HCT116 (cell line): ENCODE results near the gene MUTYH. TPM values are rescaled to one million over a fixed set of nuclear protein-coding genes. Genes with fewer than 3 reads are reported as not detected.

Source experiments
- ATAC-seq: fragments of 200-7000 bp; cut with Tn5 transposase; 2 replicates; pipeline ENCODE4 v1.9.1; 2020; ENCODE audit warnings: mild to moderate bottlenecking, moderate library complexity
- BruUV-seq: library from RNA; stranded (reverse); fragments of 400-500 nt; replicated peaks from 2 replicates; lab custom pipeline; 2021; lab: Mats Ljungman, UMichigan
- CTCF ChIA-PET: fragments of 300-600 bp; sonication (Branson Sonifier 250); formaldehyde crosslinking; loops from one replicate; lab custom pipeline; 2021; ENCODE audit warnings: antibody characterized with exemption; lab: Charles Lee
- POLR2A ChIA-PET: fragments of 300-600, 350-600 bp; sonication (Branson Sonifier 250); formaldehyde crosslinking; loops from one replicate; lab custom pipeline; 2021; ENCODE audit warnings: antibody characterized with exemption; lab: Charles Lee
- RAD21 ChIA-PET, 2 experiments: fragments of 300-600 bp; sonication (Branson Sonifier 250); formaldehyde crosslinking; loops; one replicate each; lab custom pipeline; 2023; ENCODE audit warnings: low total read pairs in 2 of 2; ENCODE audit not compliant: uncharacterized antibody in 2 of 2, unreplicated experiment in 2 of 2, low non-redundant PET in 1 of 2; lab: Charles Lee
- DNase-seq: peaks from one replicate; pipeline ENCODE4 v3.0.0-alpha.2; 2010; ENCODE audit warnings: low read depth, low spot score
- H2AFZ ChIP-seq: fragments of 200-600 bp; shearing (Covaris generic), sonication (generic); 2 replicates; pipeline ENCODE4 v1.6.1; 2017; ENCODE audit warnings: low read depth, mixed run types, mixed read lengths, antibody characterized with exemption, low read length; ENCODE audit not compliant: poor library complexity, severe bottlenecking
- H3K27ac ChIP-seq: 2 replicates; pipeline ENCODE4 v1.5.1; 2012; ENCODE audit warnings: low read depth, low read length
- H3K27me3 ChIP-seq: fragments of 200-600 bp; sonication (generic); 2 replicates; pipeline ENCODE4 v1.6.1; 2016; ENCODE audit warnings: mixed run types, low read length, mixed read lengths; ENCODE audit not compliant: insufficient read depth
- H3K36me3 ChIP-seq, 2 experiments: fragments of 200-500 bp in 1 of 2; fragments of 200-600 bp in 1 of 2; sonication (Bioruptor generic) in 1 of 2; sonication (generic) in 1 of 2; 2 replicates each; pipeline versions ENCODE4 v1.5.1 to v1.6.1; 2014 to 2016; ENCODE audit warnings: low read length in 2 of 2, inconsistent platforms in 1 of 2, mixed read lengths in 1 of 2, mixed run types in 1 of 2; ENCODE audit not compliant: insufficient read depth in 2 of 2, control insufficient read depth in 1 of 2
- H3K4me1 ChIP-seq, 2 experiments: fragments of 200-600 bp in 1 of 2; sonication (generic) in 1 of 2; 2 replicates each; pipeline versions ENCODE4 v1.5.1 to v1.6.1; 2012 to 2017; ENCODE audit warnings: low read length in 2 of 2, inconsistent platforms in 1 of 2, mild to moderate bottlenecking in 1 of 2, mixed read lengths in 1 of 2, mixed run types in 1 of 2, moderate library complexity in 1 of 2; ENCODE audit not compliant: insufficient read depth in 2 of 2, control insufficient read depth in 1 of 2
- H3K4me2 ChIP-seq: fragments of 200-600 bp; sonication (generic); 2 replicates; pipeline ENCODE4 v1.6.1; 2017; ENCODE audit warnings: mixed run types, low read length, mixed read lengths
- H3K4me3 ChIP-seq, 2 experiments: fragments of 200-600 bp in 1 of 2; sonication (generic) in 1 of 2; replicated peaks in 1 of 2; 2 replicates each; pipeline ENCODE4 v1.5.1; 2011 to 2016; ENCODE audit warnings: low read length in 2 of 2, control low read depth in 1 of 2, low read depth in 1 of 2, mild to moderate bottlenecking in 1 of 2, mixed read lengths in 1 of 2, mixed run types in 1 of 2
- H3K79me2 ChIP-seq: fragments of 200-600 bp; sonication (generic); 2 replicates; pipeline ENCODE4 v1.6.1; 2017; ENCODE audit warnings: mild to moderate bottlenecking, mixed run types, low read length, moderate library complexity, mixed read lengths; ENCODE audit not compliant: insufficient read depth
- H3K9ac ChIP-seq: fragments of 200-600 bp; sonication (generic); 2 replicates; pipeline ENCODE4 v1.6.1; 2016; ENCODE audit warnings: low read length, mixed read lengths
- H3K9me2 ChIP-seq: fragments of 200-600 bp; sonication (generic), shearing (Covaris generic); 2 replicates; pipeline ENCODE4 v1.6.1; 2017; ENCODE audit warnings: mixed run types, mild to moderate bottlenecking, moderate library complexity; ENCODE audit not compliant: insufficient read depth
- H3K9me3 ChIP-seq, 2 experiments: fragments of 200-500 bp in 1 of 2; fragments of 200-600 bp in 1 of 2; sonication (Bioruptor generic) in 1 of 2; sonication (generic) in 1 of 2; 2 replicates each; pipeline ENCODE4 v1.6.1; 2014 to 2017; ENCODE audit warnings: low read length in 2 of 2, mixed read lengths in 2 of 2, inconsistent platforms in 1 of 2, low read depth in 1 of 2, mild to moderate bottlenecking in 1 of 2, mixed run types in 1 of 2, moderate library complexity in 1 of 2; ENCODE audit not compliant: control insufficient read depth in 1 of 2, insufficient read depth in 1 of 2
- H4K20me1 ChIP-seq: fragments of 200-600 bp; sonication (generic), shearing (Covaris generic); 2 replicates; pipeline ENCODE4 v1.6.1; 2017; ENCODE audit warnings: mixed run types, mild to moderate bottlenecking, moderate library complexity; ENCODE audit not compliant: insufficient read depth
- CBX3 ChIP-seq: IDR thresholded peaks from 2 replicates; pipeline ENCODE4 v1.6.1; 2012; ENCODE audit warnings: low read depth
- CEBPB ChIP-seq: IDR thresholded peaks from 2 replicates; pipeline ENCODE4 v1.6.1; 2012; ENCODE audit warnings: low read depth
- ELF1 ChIP-seq: IDR thresholded peaks from 2 replicates; pipeline ENCODE4 v1.6.1; 2012; ENCODE audit warnings: low read depth, borderline replicate concordance
- EZH2phosphoT487 ChIP-seq: fragments of 200-600 bp; IDR thresholded peaks from 2 replicates; pipeline ENCODE4 v1.6.1; 2018; ENCODE audit warnings: antibody characterized with exemption, borderline replicate concordance
- FOSL1 ChIP-seq: IDR thresholded peaks from 2 replicates; pipeline ENCODE4 v1.6.1; 2012; ENCODE audit warnings: low read depth
- JUND ChIP-seq: IDR thresholded peaks from 2 replicates; pipeline ENCODE4 v1.6.1; 2012
- RAD21 ChIP-seq: IDR thresholded peaks from 2 replicates; pipeline ENCODE4 v1.6.1; 2012; ENCODE audit warnings: low read depth, mild to moderate bottlenecking
- REST ChIP-seq: IDR thresholded peaks from 2 replicates; pipeline ENCODE4 v1.6.1; 2012; ENCODE audit warnings: low read depth
- SIN3A ChIP-seq: IDR thresholded peaks from 2 replicates; pipeline ENCODE4 v1.6.1; 2012; ENCODE audit warnings: low read depth
- SRF ChIP-seq: IDR thresholded peaks from 2 replicates; pipeline ENCODE4 v1.6.1; 2012; ENCODE audit warnings: low read depth
- TCF7L2 ChIP-seq: IDR thresholded peaks from 2 replicates; pipeline ENCODE4 v1.7.0; 2011; ENCODE audit warnings: borderline replicate concordance, inconsistent platforms; ENCODE audit not compliant: insufficient read depth, insufficient read length; ENCODE audit errors: extremely low read depth
- ZBTB33 ChIP-seq: IDR thresholded peaks from 2 replicates; pipeline ENCODE4 v1.6.1; 2011; ENCODE audit warnings: mild to moderate bottlenecking, low read length, moderate library complexity; ENCODE audit not compliant: insufficient replicate concordance; ENCODE audit errors: extremely low read depth
- ZFX ChIP-seq: fragments of 450-650 bp; IDR thresholded peaks from 2 replicates; pipeline ENCODE4 v1.6.1; 2017
- intact Hi-C: fragments of 100-400 bp; cut with micrococcal nuclease; formaldehyde crosslinking; loops from 2 replicates; pipeline ENCODE4 v1.10.0; 2022
- total RNA-seq: library from RNA; stranded (reverse); gene quantifications from one replicate; pipeline ENCODE4 v1.2.1, GENCODE V29; 2021; ENCODE audit not compliant: unreplicated experiment

MUTYH gene
- total RNA-seq, 1 experiment from 2014 or later = 44.8 TPM

GRCh38 chr1:45306319-45306718, 33.9 kb downstream of the MUTYH start:
- Histone ChIP-seq H3K4me3 (no peak overlapping the region), H3K4me2 (peak overlapping the region; percentile 38), H3K9me3 (no peaks in the 10 kb centered on the region), H3K36me3 (no peaks in the 10 kb centered on the region), H3K79me2 (no peaks in the 10 kb centered on the region), H3K27me3 (no peaks in the 10 kb centered on the region), H3K27ac (no peak overlapping the region), H4K20me1 (no peaks in the 10 kb centered on the region), H2AFZ (peak overlapping the region; percentile 5), H3K9me2 (no peaks in the 10 kb centered on the region), H3K9ac (no peak overlapping the region), H3K4me1 (peaks cover 12 to 41% of the 10 kb centered on the region in 2 experiments)
- POLR2A ChIA-PET = interaction anchor here (1.0 kb wide), 1 partner anchor 294 kb away, joined by 3 read pairs; the partner anchor contains the start of gene UROD
- no peak for TF ChIP-seq ELF1
- TF ChIP-seq JUND = 0 out of 2 replicates have a peak, but pooled peaks have one; percentile 14
- peak; percentile 47; the same call in 1 of the 2 replicates for TF ChIP-seq FOSL1
- no peak for TF ChIP-seq RAD21
- RAD21 ChIA-PET = interaction anchor here in 1 of 2 experiments (0.6 kb wide), 1 partner anchor 322 kb away, joined by 3 read pairs; no protein-coding TSS in a partner anchor
- CTCF ChIA-PET = interaction anchor here (1.1 kb wide), 1 partner anchor 292 kb away, joined by 3 read pairs; no protein-coding TSS in a partner anchor
- no peak for DNase-seq
- no TSS peak for BruUV-seq
- no peak for ATAC-seq
- intact Hi-C loops = no loop called here

GRCh38 chr1:45305231-45305630, 35.0 kb downstream of the MUTYH start:
- no peaks in the 10 kb centered on the region for H3K9me3 ChIP-seq
- H3K4me3 ChIP-seq = peak overlapping the region in 1 of 2 experiments; percentile 70; a peak in 2 of 4 replicates
- intact Hi-C loops = loop anchor here (2.0 kb wide), 1 partner anchor 34 kb away; no protein-coding TSS in a partner anchor
- H2AFZ ChIP-seq = no peak overlapping the region
- H3K4me2 ChIP-seq = peak overlapping the region; percentile 94
- BruUV-seq = no TSS peak
- ATAC-seq = no peak
- no peak for TF ChIP-seq SIN3A
- no peak for TF ChIP-seq ZFX
- TF ChIP-seq SRF = no peak
- no peak for TF ChIP-seq ELF1
- TF ChIP-seq CBX3 = no peak
- TF ChIP-seq TCF7L2 = no peak
- TF ChIP-seq ZBTB33 = no peak
- TF ChIP-seq REST = no peak
- TF ChIP-seq CEBPB = no peak
- no peak for TF ChIP-seq EZH2phosphoT487
- no peak for TF ChIP-seq FOSL1
- no peaks in the 10 kb centered on the region for H3K79me2 ChIP-seq
- H3K9ac ChIP-seq = peak overlapping the region; percentile 81
- no peak overlapping the region; the same call in 1 of the 2 replicates for H3K27ac ChIP-seq
- H4K20me1 ChIP-seq = no peaks in the 10 kb centered on the region
- ChIA-PET CTCF (interaction anchor here (0.7 kb wide), 1 partner anchor 18 kb away, joined by 3 read pairs; no protein-coding TSS in a partner anchor), RAD21 (no interaction called here), POLR2A (interaction anchor here (1.0 kb wide), 1 partner anchor 486 kb away, joined by 3 read pairs; no protein-coding TSS in a partner anchor)
- no peaks in the 10 kb centered on the region for H3K9me2 ChIP-seq
- peaks cover 12 to 41% of the 10 kb centered on the region in 2 experiments for H3K4me1 ChIP-seq
- no peak for DNase-seq
- no peaks in the 10 kb centered on the region for H3K36me3 ChIP-seq
- no peaks in the 10 kb centered on the region for H3K27me3 ChIP-seq
